ENCODE measurements around the gene ULK1.
A peak's percentile ranks its signal among the peaks of the same experiment; 100 is the strongest.
"Not testable (repeated sequence)": the region's sequence is repeated elsewhere in the genome, so short reads cannot be mapped to it uniquely, and the experiment has no call there.

ULK1 gene

DNA sequence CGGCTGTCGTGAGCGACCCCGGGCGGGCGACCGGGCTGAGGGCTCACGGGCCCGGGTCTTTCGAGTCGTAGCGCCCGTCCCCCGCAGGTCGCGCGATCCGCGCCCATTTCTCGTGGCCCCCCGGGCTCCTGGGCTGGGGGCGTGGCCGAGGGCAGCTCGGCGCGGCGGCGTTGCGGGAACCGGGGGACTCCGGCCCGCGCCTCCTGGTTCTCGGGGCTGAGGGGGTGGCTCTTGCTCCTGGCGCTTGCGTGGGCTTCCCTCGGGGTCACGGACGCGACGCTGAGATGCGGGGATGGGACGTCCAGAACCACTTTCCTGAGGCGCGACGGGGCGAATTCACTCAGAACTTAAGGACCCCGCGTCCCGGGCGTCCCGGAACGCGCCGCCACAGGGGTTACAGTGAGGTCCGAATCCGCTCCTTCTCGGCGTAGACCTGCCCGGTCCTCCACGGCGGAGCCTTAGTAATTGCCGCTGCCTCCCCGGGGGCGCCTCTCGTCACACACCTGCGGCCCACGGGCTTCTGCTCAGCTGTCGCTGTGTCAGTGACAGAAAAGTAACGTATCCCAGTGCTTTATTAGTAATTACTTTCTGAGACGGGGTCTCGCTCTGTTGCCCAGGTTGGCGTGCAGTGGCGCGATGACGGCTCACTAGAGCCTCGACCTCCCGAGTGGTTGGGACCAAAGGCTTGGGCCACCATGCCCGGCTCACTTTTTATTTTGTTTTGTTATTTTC, 55.9 kb downstream of the ULK1 start:
- Histone ChIP-seq H3K4me3 (ENCODE audit: low read length) (peak overlapping the region; percentile 98), H3K9ac (ENCODE audit: low read depth, low read length) (peak overlapping the region; percentile 95), H3K36me3 (ENCODE audit: insufficient read depth, low read length) (no peaks in the 10 kb centered on the region), H3K27ac (ENCODE audit: low read depth, low read length) (peak overlapping the region; percentile 82), H3K27me3 (ENCODE audit: insufficient read depth, low read length) (no peaks in the 10 kb centered on the region), H3K4me1 (ENCODE audit: insufficient read depth, low read length) (no peaks in the 10 kb centered on the region), H3K9me3 (ENCODE audit: insufficient read depth, low read depth, low read length) (no peaks in the 10 kb centered on the region)
- 2% methylated on average over 79 of the region's 79 CpGs for WGBS

DNA sequence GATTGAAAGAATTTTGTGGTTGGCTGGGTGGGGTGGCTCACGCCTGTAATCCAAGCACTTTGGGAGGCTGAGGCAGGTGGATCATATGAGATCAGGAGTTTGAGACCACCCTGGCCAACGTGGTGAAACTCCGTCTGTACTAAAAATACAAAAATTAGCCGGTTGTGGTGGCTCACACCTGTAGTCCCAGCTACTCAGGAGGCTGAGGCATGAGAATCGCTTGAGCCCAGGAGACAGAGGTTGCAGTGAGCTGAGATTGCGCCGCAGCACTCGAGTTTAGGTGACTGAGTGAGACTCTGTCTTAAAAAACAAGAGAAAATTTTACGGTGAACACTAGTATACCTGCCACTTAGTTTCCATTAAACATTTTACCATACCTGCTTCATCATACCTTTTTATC, 59.4 kb downstream of the ULK1 start:
- not testable (repeated sequence) for H3K27ac ChIP-seq (ENCODE audit: low read depth, low read length); H3K4me3 ChIP-seq (ENCODE audit: low read length); H3K9ac ChIP-seq (ENCODE audit: low read depth, low read length); H3K36me3 ChIP-seq (ENCODE audit: insufficient read depth, low read length); H3K4me1 ChIP-seq (ENCODE audit: insufficient read depth, low read length); H3K9me3 ChIP-seq (ENCODE audit: insufficient read depth, low read depth, low read length); H3K27me3 ChIP-seq (ENCODE audit: insufficient read depth, low read length)
- WGBS: 94% methylated on average over 9 of the region's 9 CpGs

GRCh38 chr12:131954460-131954859, 60.0 kb downstream of the ULK1 start:
- H3K4me1 ChIP-seq (ENCODE audit: insufficient read depth, low read length); H3K27me3 ChIP-seq (ENCODE audit: insufficient read depth, low read length); H3K9ac ChIP-seq (ENCODE audit: low read depth, low read length); H3K36me3 ChIP-seq (ENCODE audit: insufficient read depth, low read length); H3K4me3 ChIP-seq (ENCODE audit: low read length); H3K9me3 ChIP-seq (ENCODE audit: insufficient read depth, low read depth, low read length); H3K27ac ChIP-seq (ENCODE audit: low read depth, low read length): not testable (repeated sequence)
- 97% methylated on average over 13 of the region's 13 CpGs for WGBS

DNA sequence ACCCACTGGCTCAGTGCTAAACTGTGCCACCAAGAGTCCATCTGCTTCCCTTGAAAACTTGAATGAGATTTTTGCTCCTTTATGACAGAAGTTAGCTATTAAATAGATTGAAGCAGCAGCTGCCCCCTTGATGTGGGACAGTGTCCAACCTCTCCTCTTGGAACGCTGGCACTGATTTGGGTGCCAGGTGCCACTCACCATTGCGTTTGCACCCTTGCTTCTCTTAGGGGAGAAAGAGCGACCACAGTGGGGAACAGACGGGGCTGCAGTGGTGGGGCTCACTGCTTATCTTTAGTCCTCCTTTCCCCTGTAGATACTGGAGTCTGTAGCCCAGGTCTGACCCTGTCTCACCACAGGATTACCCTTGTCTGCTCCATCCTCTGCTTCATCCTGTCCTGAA, 64.7 kb downstream of the ULK1 start:
- Histone ChIP-seq H3K27ac (ENCODE audit: low read depth, low read length) (no peak overlapping the region), H3K36me3 (ENCODE audit: insufficient read depth, low read length) (peaks cover 23% of the 10 kb centered on the region), H3K4me3 (ENCODE audit: low read length) (no peak overlapping the region), H3K4me1 (ENCODE audit: insufficient read depth, low read length) (peaks cover 7% of the 10 kb centered on the region), H3K9me3 (ENCODE audit: insufficient read depth, low read depth, low read length) (no peaks in the 10 kb centered on the region), H3K27me3 (ENCODE audit: insufficient read depth, low read length) (no peaks in the 10 kb centered on the region), H3K9ac (ENCODE audit: low read depth, low read length) (no peak overlapping the region)
- WGBS: 96% methylated on average over 4 of the region's 4 CpGs

DNA sequence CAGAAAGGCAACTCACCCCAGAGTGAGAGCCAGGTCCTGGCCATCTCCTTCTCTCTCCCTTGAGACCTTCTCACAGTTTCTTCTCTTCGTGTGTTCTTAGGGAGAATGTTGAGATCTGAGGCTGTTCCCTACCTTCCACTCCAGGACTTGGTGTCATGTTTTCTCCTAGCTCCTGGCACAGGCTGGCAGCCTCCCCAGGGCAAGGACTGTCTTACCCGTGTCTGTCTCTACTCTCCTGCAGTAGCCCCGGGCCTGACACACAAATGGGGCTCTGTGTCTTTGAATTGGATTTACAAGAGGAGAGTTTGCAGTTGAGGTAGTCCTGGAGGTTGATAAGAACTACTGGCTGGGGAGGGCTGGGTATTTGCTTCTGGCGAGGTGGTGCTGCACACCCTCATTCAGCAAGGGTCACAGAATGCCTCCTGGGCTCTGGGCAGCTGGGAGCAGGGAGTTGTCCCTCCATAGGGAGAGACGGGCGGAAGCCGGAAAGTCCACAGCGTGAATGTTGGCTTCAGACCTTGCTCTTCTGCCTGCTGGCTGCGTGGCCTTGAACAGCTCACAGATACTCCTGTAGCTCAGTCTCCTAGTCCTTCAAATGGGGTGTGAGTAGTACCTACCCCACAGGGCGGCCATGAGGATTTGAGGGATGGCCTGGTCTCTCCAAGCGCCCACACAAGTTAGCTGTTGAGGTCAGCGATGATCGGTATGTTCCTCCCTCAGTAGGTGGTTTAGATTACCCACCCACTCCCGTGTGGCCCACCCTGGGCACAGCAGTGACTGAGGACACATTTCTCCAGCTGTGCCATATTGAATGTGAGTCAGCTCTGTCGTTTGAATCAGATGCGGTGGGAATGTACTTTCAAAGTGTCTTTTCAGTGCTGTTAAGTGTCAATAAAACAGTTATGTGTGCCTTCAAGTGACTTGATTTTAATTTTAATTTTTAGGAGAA, 65.5 kb downstream of the ULK1 start:
- Histone ChIP-seq H3K36me3 (ENCODE audit: insufficient read depth, low read length) (peaks cover 27% of the 10 kb centered on the region), H3K27me3 (ENCODE audit: insufficient read depth, low read length) (no peaks in the 10 kb centered on the region), H3K27ac (ENCODE audit: low read depth, low read length) (no peak overlapping the region), H3K9ac (ENCODE audit: low read depth, low read length) (no peak overlapping the region), H3K4me3 (ENCODE audit: low read length) (no peak overlapping the region), H3K4me1 (ENCODE audit: insufficient read depth, low read length) (peaks cover 7% of the 10 kb centered on the region), H3K9me3 (ENCODE audit: insufficient read depth, low read depth, low read length) (no peaks in the 10 kb centered on the region)
- 93% methylated on average over 16 of the region's 16 CpGs for WGBS

DNA sequence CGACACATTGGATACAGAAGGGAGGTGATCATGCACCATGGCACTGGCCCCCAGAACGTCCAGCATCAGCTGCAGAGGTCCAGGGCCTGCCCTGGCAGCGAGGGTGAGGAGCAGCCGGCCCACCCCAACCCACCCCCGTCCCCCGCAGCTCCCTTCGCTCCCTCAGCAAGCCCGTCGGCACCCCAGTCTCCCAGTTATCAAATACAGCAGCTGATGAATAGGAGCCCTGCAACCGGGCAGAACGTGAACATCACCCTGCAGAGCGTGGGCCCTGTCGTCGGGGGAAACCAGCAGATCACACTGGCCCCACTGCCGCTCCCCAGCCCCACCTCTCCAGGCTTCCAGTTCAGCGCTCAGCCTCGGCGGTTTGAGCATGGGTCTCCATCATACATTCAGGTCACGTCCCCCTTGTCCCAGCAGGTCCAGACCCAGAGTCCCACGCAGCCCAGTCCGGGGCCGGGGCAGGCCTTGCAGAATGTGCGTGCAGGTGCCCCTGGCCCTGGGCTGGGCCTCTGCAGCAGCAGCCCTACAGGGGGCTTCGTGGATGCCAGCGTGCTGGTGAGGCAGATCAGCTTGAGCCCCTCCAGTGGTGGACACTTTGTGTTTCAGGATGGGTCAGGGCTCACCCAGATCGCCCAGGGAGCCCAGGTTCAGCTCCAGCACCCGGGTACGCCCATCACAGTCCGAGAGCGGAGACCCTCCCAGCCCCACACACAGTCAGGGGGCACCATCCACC, 66.3 kb downstream of the ULK1 start:
- H3K4me3 ChIP-seq (ENCODE audit: low read length); H3K27me3 ChIP-seq (ENCODE audit: insufficient read depth, low read length); H3K4me1 ChIP-seq (ENCODE audit: insufficient read depth, low read length); H3K9ac ChIP-seq (ENCODE audit: low read depth, low read length); H3K9me3 ChIP-seq (ENCODE audit: insufficient read depth, low read depth, low read length); H3K27ac ChIP-seq (ENCODE audit: low read depth, low read length): not testable (repeated sequence)
- H3K36me3 ChIP-seq (ENCODE audit: insufficient read depth, low read length): peaks cover 31% of the 10 kb centered on the region
- WGBS: 94% methylated on average over 17 of the region's 30 CpGs

DNA sequence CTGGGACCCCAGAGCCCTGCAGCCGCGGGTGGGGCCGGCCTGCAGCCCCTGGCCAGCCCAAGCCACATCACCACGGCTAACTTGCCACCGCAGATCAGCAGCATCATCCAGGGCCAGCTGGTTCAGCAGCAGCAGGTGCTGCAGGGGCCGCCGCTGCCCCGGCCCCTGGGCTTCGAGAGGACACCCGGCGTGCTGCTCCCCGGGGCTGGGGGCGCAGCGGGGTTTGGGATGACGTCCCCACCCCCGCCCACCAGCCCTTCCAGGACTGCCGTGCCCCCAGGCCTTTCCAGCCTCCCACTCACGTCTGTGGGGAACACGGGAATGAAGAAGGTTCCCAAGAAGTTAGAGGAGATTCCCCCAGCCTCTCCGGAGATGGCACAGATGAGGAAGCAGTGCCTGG, 66.9 kb downstream of the ULK1 start:
- H3K36me3 ChIP-seq (ENCODE audit: insufficient read depth, low read length): peaks cover 31% of the 10 kb centered on the region
- whole genome bisulfite sequencing: 95% methylated on average over 6 of the region's 20 CpGs
- not testable (repeated sequence) for H3K27ac ChIP-seq (ENCODE audit: low read depth, low read length); H3K4me3 ChIP-seq (ENCODE audit: low read length); H3K27me3 ChIP-seq (ENCODE audit: insufficient read depth, low read length); H3K4me1 ChIP-seq (ENCODE audit: insufficient read depth, low read length); H3K9ac ChIP-seq (ENCODE audit: low read depth, low read length); H3K9me3 ChIP-seq (ENCODE audit: insufficient read depth, low read depth, low read length)

GRCh38 chr12:131962069-131962468, 67.6 kb downstream of the ULK1 start:
- 98% methylated on average over 8 of the region's 8 CpGs for WGBS
- no peaks in the 10 kb centered on the region for H3K27me3 ChIP-seq (ENCODE audit: insufficient read depth, low read length)
- no peaks in the 10 kb centered on the region for H3K9me3 ChIP-seq (ENCODE audit: insufficient read depth, low read depth, low read length)
- no peak overlapping the region for H3K4me3 ChIP-seq (ENCODE audit: low read length)
- peaks cover 7% of the 10 kb centered on the region for H3K4me1 ChIP-seq (ENCODE audit: insufficient read depth, low read length)
- peaks cover 31% of the 10 kb centered on the region for H3K36me3 ChIP-seq (ENCODE audit: insufficient read depth, low read length)
- no peak overlapping the region for H3K27ac ChIP-seq (ENCODE audit: low read depth, low read length)
- H3K9ac ChIP-seq (ENCODE audit: low read depth, low read length): no peak overlapping the region

- no peaks in the 10 kb centered on the region for H3K27me3 ChIP-seq (ENCODE audit: insufficient read depth, low read length)
- 89% methylated on average over 4 of the region's 4 CpGs for WGBS
- no peaks in the 10 kb centered on the region for H3K4me1 ChIP-seq (ENCODE audit: insufficient read depth, low read length)
- H3K27ac ChIP-seq (ENCODE audit: low read depth, low read length): no peak overlapping the region
- no peak overlapping the region for H3K4me3 ChIP-seq (ENCODE audit: low read length)
- no peaks in the 10 kb centered on the region for H3K9me3 ChIP-seq (ENCODE audit: insufficient read depth, low read depth, low read length)
- H3K36me3 ChIP-seq (ENCODE audit: insufficient read depth, low read length): peaks cover 31% of the 10 kb centered on the region
- H3K9ac ChIP-seq (ENCODE audit: low read depth, low read length): no peak overlapping the region
Measured at GRCh38 chr12:131963381-131963780, 69.0 kb downstream of the ULK1 start.

GRCh38 chr12:131965073-131965472, 70.7 kb downstream of the ULK1 start:
- peaks cover 31% of the 10 kb centered on the region for H3K36me3 ChIP-seq (ENCODE audit: insufficient read depth, low read length)
- no peaks in the 10 kb centered on the region for H3K4me1 ChIP-seq (ENCODE audit: insufficient read depth, low read length)
- H3K27ac ChIP-seq (ENCODE audit: low read depth, low read length): no peak overlapping the region
- no peaks in the 10 kb centered on the region for H3K9me3 ChIP-seq (ENCODE audit: insufficient read depth, low read depth, low read length)
- WGBS: 98% methylated on average over 2 of the region's 2 CpGs
- H3K4me3 ChIP-seq (ENCODE audit: low read length): no peak overlapping the region
- no peaks in the 10 kb centered on the region for H3K27me3 ChIP-seq (ENCODE audit: insufficient read depth, low read length)
- no peak overlapping the region for H3K9ac ChIP-seq (ENCODE audit: low read depth, low read length)

DNA sequence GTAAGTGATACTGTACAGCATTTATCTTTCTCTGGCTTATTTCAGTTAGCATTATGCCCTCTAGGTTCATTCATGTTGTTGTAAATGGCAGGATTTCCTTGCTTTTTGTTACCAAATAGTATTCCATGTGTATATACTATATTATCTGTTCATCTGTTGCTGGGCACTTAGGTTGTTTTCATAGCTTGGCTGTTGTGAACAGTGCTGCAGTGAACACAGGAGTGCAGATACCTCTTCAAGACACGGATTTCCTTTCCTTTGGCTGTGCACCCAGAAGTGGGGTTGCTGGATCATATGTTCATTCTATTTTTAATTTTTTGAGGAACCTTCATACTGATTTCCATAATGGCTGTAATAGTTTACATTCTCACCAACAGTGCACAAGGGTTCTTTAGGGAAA, 76.8 kb downstream of the ULK1 start:
- WGBS: 100% methylated on average over 1 of the region's 1 CpG
- no peaks in the 10 kb centered on the region for H3K27me3 ChIP-seq (ENCODE audit: insufficient read depth, low read length)
- H3K4me3 ChIP-seq (ENCODE audit: low read length): no peak overlapping the region
- H3K9ac ChIP-seq (ENCODE audit: low read depth, low read length): no peak overlapping the region
- no peaks in the 10 kb centered on the region for H3K36me3 ChIP-seq (ENCODE audit: insufficient read depth, low read length)
- H3K27ac ChIP-seq (ENCODE audit: low read depth, low read length): no peak overlapping the region
- H3K4me1 ChIP-seq (ENCODE audit: insufficient read depth, low read length): no peaks in the 10 kb centered on the region
- no peaks in the 10 kb centered on the region for H3K9me3 ChIP-seq (ENCODE audit: insufficient read depth, low read depth, low read length)

All from HUES64 (cell line).